Duodenal mucosa (tissue), 2 donors: ENCODE results near the gene ZNF284.
"Not testable (repeated sequence)": the region's sequence is repeated elsewhere in the genome, so short reads cannot be mapped to it uniquely, and the experiment has no call there.

Source experiments
- H3K27ac ChIP-seq: one replicate; pipeline ENCODE4 v1.7.0; 2013; ENCODE audit warnings: low read depth, low read length
- H3K27me3 ChIP-seq, 2 donors: one replicate each; pipeline ENCODE4 v1.7.0; 2013; ENCODE audit warnings: low read length in 2 of 2, control low read depth in 1 of 2; ENCODE audit not compliant: insufficient read depth in 2 of 2, control insufficient read depth in 1 of 2
- H3K36me3 ChIP-seq, 2 donors: one replicate each; pipeline ENCODE4 v1.7.0; 2013; ENCODE audit warnings: low read length in 2 of 2, control low read depth in 1 of 2; ENCODE audit not compliant: insufficient read depth in 2 of 2, control insufficient read depth in 1 of 2
- H3K4me1 ChIP-seq, 2 donors: one replicate each; pipeline ENCODE4 v1.7.0; 2013; ENCODE audit warnings: low read length in 2 of 2, control low read depth in 1 of 2; ENCODE audit not compliant: insufficient read depth in 2 of 2, control insufficient read depth in 1 of 2
- H3K4me3 ChIP-seq, 2 donors: one replicate each; pipeline ENCODE4 v1.7.0; 2013; ENCODE audit warnings: low read length in 2 of 2, low read depth in 1 of 2
- H3K9ac ChIP-seq, 2 donors: one replicate each; pipeline ENCODE4 v1.7.0; 2013; ENCODE audit warnings: low read length in 2 of 2, low read depth in 1 of 2
- H3K9me3 ChIP-seq, 2 donors: one replicate each; pipeline ENCODE4 v1.7.0; 2013; ENCODE audit warnings: low read length in 2 of 2, control low read depth in 1 of 2; ENCODE audit not compliant: control insufficient read depth in 1 of 2

Gene ZNF284

DNA sequence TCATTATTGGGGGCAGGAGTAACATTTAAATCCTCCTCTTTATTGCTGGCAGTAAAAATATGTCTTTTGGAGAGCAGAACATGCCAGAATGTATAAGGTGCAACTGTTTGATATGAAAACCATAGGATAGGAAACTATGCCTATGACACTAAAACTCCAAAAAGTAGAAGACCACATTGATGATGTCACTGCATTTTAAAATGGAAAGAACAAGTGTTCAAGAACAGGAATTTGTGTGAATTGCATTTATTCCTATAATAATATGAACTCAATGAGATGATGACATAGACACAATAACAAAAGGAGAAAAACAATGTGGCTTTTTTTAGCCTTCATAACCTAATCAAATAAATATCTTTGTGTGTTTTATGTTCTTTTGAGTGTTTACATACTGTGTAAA is 37.5 kb downstream of the ZNF284 start:
- H3K4me1 ChIP-seq: peaks cover 0 to 17% of the 10 kb centered on the region in 2 donors
- H3K4me3 ChIP-seq: no peak overlapping the region
- no peak overlapping the region for H3K9ac ChIP-seq
- H3K27ac ChIP-seq: no peak overlapping the region
- H3K36me3 ChIP-seq: peaks cover 12 to 20% of the 10 kb centered on the region in 2 donors
- peaks cover 42 to 58% of the 10 kb centered on the region in 2 donors for H3K9me3 ChIP-seq
- H3K27me3 ChIP-seq: no peaks in the 10 kb centered on the region

- H3K4me1 ChIP-seq: peaks cover 0 to 17% of the 10 kb centered on the region in 2 donors
- no peak overlapping the region for H3K9ac ChIP-seq
- H3K27ac ChIP-seq: no peak overlapping the region
- peaks cover 27 to 43% of the 10 kb centered on the region in 2 donors for H3K9me3 ChIP-seq
- H3K36me3 ChIP-seq: peaks cover under 1 to 15% of the 10 kb centered on the region in 2 donors
- peak overlapping the region; percentile 89 to 93 for H3K4me3 ChIP-seq
- H3K27me3 ChIP-seq: no peaks in the 10 kb centered on the region
Observed at GRCh38 chr19:44111910-44112463, 40.0 kb downstream of the ZNF284 start.

GRCh38 chr19:44112802-44113137 is 40.8 kb downstream of the ZNF284 start:
- Histone ChIP-seq H3K4me1 (peaks cover 0 to 17% of the 10 kb centered on the region in 2 donors), H3K27me3 (no peaks in the 10 kb centered on the region), H3K9ac (peak overlapping the region; percentile 43 to 48), H3K9me3 (peaks cover 19 to 35% of the 10 kb centered on the region in 2 donors), H3K27ac (no peak overlapping the region), H3K4me3 (peak overlapping the region; percentile 89 to 93), H3K36me3 (peaks cover 0 to 16% of the 10 kb centered on the region in 2 donors)

- peak within 1 kb of the TSS; percentile 89 to 93 for H3K4me3 ChIP-seq
- peaks cover 14 to 30% of the 10 kb centered on the region in 2 donors for H3K9me3 ChIP-seq
- H3K27me3 ChIP-seq: no peaks in the 10 kb centered on the region
- no peak within 1 kb of the TSS for H3K27ac ChIP-seq
- peak within 1 kb of the TSS; percentile 72 to 77 for H3K9ac ChIP-seq
- H3K36me3 ChIP-seq: peaks cover 3 to 20% of the 10 kb centered on the region in 2 donors
- H3K4me1 ChIP-seq: peaks cover 0 to 17% of the 10 kb centered on the region in 2 donors
Observed at GRCh38 chr19:44113138-44113783, 41.3 kb downstream of the ZNF284 start, which contains the start of gene ZNF225. ZNF225 (plus strand) TSS chr19:44113399; CDS start chr19:44115828, 2,429 bp downstream.

GRCh38 chr19:44113784-44114390 is 41.9 kb downstream of the ZNF284 start:
- peak overlapping the region; percentile 72 to 77 for H3K9ac ChIP-seq
- no peaks in the 10 kb centered on the region for H3K27me3 ChIP-seq
- H3K4me3 ChIP-seq: peak overlapping the region; percentile 89 to 93
- peaks cover 4 to 24% of the 10 kb centered on the region in 2 donors for H3K36me3 ChIP-seq
- H3K4me1 ChIP-seq: peaks cover 0 to 17% of the 10 kb centered on the region in 2 donors
- peaks cover 12 to 27% of the 10 kb centered on the region in 2 donors for H3K9me3 ChIP-seq
- no peak overlapping the region for H3K27ac ChIP-seq

GRCh38 chr19:44121162-44121561 is 49.2 kb downstream of the ZNF284 start:
- not testable (repeated sequence) for H3K9ac ChIP-seq, H3K27ac ChIP-seq, H3K27me3 ChIP-seq, H3K4me3 ChIP-seq, H3K4me1 ChIP-seq
- peaks cover 12 to 69% of the 10 kb centered on the region in 2 donors for H3K36me3 ChIP-seq
- peaks cover 5 to 19% of the 10 kb centered on the region in 2 donors for H3K9me3 ChIP-seq

DNA sequence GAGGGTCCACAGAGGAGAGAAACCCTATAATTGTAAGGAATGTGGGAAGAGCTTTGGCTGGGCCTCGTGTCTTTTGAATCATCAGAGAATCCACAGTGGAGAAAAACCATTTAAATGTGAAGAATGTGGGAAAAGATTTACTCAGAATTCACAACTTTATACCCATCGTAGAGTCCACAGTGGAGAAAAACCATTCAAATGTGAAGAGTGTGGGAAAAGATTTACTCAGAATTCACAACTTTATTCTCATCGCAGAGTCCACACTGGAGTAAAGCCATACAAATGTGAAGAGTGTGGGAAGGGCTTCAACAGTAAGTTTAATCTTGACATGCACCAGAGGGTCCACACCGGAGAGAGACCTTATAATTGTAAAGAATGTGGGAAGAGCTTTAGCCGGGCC is 60.0 kb downstream of the ZNF284 start:
- Histone ChIP-seq H3K36me3 (peaks cover 19 to 43% of the 10 kb centered on the region in 2 donors), H3K4me3 (peak overlapping the region in 1 of 2 donors; percentile 6)

More for the DNA sequence above, 60.0 kb downstream of the ZNF284 start:
- Histone ChIP-seq H3K4me1 (no peaks in the 10 kb centered on the region), H3K9me3 (peaks cover 40 to 50% of the 10 kb centered on the region in 2 donors), H3K9ac (no peak overlapping the region), H3K27me3 (no peaks in the 10 kb centered on the region), H3K27ac (no peak overlapping the region)
